Central memory CD8-positive, alpha-beta T cell (primary cell): ENCODE data around the gene USP54.
A peak's percentile ranks its signal among the peaks of the same experiment; 100 is the strongest.

ENCODE experiments used
- ATAC-seq: fragments of 150-1000 bp; cut with Tn5 transposase; replicated peaks from 2 replicates; pipeline ENCODE4 v1.10.0; 2022; ENCODE audit warnings: mild to moderate bottlenecking, moderate FRiP score, moderate number of reproducible peaks; ENCODE audit not compliant: poor library complexity, severe bottlenecking; ENCODE audit errors: extremely low read depth
- DNase-seq, 2 donors: peaks; one replicate each; pipeline ENCODE4 v3.0.0; 2021; ENCODE audit warnings: low spot score in 2 of 2
- H3K27ac Mint-ChIP-seq: one replicate; pipeline ENCODE4 v1.8.0; 2022; ENCODE audit warnings: low read depth, mild to moderate bottlenecking, moderate library complexity, mixed read lengths
- H3K27me3 Mint-ChIP-seq: one replicate; pipeline ENCODE4 v1.8.0; 2022; ENCODE audit warnings: mixed read lengths
- H3K36me3 Mint-ChIP-seq: one replicate; pipeline ENCODE4 v1.8.0; 2022; ENCODE audit warnings: mild to moderate bottlenecking, moderate library complexity, mixed read lengths; ENCODE audit not compliant: insufficient read depth
- H3K4me1 Mint-ChIP-seq: one replicate; pipeline ENCODE4 v1.8.0; 2022; ENCODE audit warnings: mixed read lengths
- H3K4me3 Mint-ChIP-seq: one replicate; pipeline ENCODE4 v1.8.0; 2022; ENCODE audit warnings: mild to moderate bottlenecking, moderate library complexity, mixed read lengths
- H3K9me3 Mint-ChIP-seq: one replicate; pipeline ENCODE4 v1.8.0; 2022; ENCODE audit warnings: mixed read lengths

Gene USP54

DNA sequence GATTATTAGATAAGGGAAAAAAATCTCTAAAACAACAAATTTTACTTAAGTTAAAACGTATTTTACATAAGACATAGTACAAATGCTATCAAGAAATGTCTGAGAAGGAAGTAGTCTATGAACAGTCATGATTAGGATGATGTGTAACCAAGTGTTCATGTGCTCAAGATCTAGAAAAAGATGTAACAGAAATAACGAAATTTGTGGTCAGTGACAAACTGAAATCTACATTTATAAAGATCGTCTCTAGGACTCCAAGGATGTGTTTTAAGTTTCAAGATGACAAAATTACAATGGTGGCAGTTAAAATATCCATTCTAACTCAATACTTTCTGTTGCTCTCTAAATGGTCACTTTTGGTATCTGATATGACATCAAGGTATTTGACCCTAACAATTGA is 112.5 kb downstream of the USP54 start:
- DNase-seq (no peak), ATAC-seq (peak; percentile 32)
- peak overlapping the region; percentile 71 for H3K27ac Mint-ChIP-seq
- peak overlapping the region; percentile 13 for H3K4me3 Mint-ChIP-seq
- H3K36me3 Mint-ChIP-seq = peaks cover 45% of the 10 kb centered on the region
- no peaks in the 10 kb centered on the region for H3K9me3 Mint-ChIP-seq
- no peaks in the 10 kb centered on the region for H3K27me3 Mint-ChIP-seq
- peaks cover 12% of the 10 kb centered on the region for H3K4me1 Mint-ChIP-seq

DNA sequence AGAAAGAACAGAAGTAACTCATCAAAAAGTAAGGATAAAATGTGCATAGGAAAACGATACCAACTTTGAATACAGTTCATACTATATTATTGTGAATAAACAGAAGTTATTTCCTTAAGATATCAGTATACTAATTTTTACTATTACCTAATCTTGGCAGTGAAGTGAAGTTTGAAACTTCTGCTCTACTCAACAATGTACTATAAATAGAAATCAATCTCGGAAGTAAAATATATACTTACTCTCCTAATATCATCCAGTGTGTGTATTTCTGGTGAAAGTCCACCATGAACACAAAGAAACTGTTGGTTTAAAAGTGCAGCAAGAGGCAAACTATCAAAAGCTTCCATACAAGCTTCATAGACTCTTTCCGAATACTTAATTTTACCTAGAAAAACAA is 119.9 kb downstream of the USP54 start:
- Mint-ChIP-seq H3K9me3 (no peaks in the 10 kb centered on the region), H3K4me3 (no peak overlapping the region), H3K4me1 (no peaks in the 10 kb centered on the region), H3K27me3 (no peaks in the 10 kb centered on the region), H3K36me3 (peaks cover 55% of the 10 kb centered on the region), H3K27ac (no peak overlapping the region)
- DNase-seq (no peak), ATAC-seq (no peak)

DNA sequence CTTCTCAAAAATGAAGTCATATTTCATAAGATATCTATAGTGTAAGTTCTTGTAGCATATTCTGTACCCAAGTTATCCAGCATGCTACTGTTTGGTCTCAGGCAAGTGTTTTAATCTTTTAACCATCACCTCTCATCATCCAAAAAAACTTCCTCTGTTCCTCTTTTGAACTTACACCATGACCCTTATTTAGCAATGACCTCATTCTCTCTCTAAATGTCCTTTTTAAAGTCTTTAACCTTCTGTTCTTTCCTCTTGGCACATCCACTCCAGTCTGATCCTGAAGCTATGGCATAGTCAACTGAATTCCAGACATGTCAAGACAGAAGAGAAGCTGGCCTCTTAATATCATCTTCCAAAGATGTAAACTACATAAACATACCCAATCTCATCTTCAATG is 121.6 kb downstream of the USP54 start:
- DNase-seq = no peak
- H3K4me3 Mint-ChIP-seq = no peak overlapping the region
- no peaks in the 10 kb centered on the region for H3K9me3 Mint-ChIP-seq
- H3K27ac Mint-ChIP-seq = peak overlapping the region; percentile 26
- H3K27me3 Mint-ChIP-seq = no peaks in the 10 kb centered on the region
- H3K36me3 Mint-ChIP-seq = peaks cover 56% of the 10 kb centered on the region
- ATAC-seq = no peak
- H3K4me1 Mint-ChIP-seq = no peaks in the 10 kb centered on the region

DNA sequence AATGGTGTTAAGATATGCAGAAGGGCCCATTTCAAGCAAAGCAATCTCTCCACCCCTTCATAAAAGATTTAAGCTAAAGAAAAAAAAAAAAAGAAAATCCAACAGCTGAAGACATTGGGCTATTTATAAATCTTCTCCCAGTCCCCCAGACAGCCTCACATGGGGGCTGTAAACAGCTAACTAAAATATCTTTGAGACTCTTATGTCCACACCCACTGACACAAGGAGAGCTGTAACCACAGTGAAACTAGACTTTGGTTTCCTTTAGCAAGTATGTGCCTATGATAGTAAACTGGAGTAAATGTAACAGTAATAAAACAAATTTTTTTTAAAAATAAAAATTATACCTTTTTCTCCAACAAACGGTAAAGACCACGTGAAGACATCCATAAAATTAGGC is 123.9 kb downstream of the USP54 start:
- H3K27me3 Mint-ChIP-seq = no peaks in the 10 kb centered on the region
- H3K4me1 Mint-ChIP-seq = no peaks in the 10 kb centered on the region
- peaks cover 50% of the 10 kb centered on the region for H3K36me3 Mint-ChIP-seq
- no peaks in the 10 kb centered on the region for H3K9me3 Mint-ChIP-seq
- no peak for ATAC-seq
- H3K4me3 Mint-ChIP-seq = no peak overlapping the region
- H3K27ac Mint-ChIP-seq = peak overlapping the region; percentile 67
- DNase-seq = no peak

DNA sequence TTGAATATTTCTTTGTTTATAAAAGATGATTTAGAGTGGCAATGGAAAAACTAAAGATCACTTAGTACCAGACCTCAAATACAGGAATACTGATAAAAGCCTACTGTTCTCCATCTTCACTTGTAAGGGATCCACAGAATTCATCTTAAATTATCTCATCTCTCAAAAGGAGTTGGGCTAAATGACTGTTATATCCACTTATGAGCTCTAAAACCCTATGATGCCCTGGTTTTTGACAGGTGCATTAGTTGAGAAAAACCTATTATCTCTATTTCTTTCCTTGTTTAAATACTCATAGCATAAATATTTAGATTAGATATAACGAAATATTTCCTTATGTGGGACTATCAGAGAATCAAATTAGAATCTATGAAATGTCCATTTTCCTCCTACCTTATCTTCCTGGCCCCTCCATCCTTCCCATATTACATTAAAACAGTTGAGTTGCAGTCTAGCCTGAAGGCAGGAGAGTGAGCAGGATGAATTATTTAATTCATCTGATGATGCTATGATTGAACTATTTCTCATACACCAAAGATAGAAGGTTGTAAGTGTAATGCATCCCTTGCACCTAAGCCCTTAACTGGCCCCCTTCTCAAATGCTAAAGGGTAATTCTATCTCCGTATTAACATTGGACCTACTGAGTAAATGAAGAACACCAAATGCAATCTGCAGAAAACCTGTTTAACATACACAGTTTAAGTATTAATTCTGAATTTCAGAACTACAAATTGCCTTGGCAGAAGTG is 125.0 kb downstream of the USP54 start:
- Mint-ChIP-seq H3K9me3 (no peaks in the 10 kb centered on the region), H3K4me1 (no peaks in the 10 kb centered on the region), H3K27ac (no peak overlapping the region), H3K36me3 (peaks cover 42% of the 10 kb centered on the region), H3K27me3 (no peaks in the 10 kb centered on the region), H3K4me3 (no peak overlapping the region)
- DNase-seq = no peak
- ATAC-seq = no peak

DNA sequence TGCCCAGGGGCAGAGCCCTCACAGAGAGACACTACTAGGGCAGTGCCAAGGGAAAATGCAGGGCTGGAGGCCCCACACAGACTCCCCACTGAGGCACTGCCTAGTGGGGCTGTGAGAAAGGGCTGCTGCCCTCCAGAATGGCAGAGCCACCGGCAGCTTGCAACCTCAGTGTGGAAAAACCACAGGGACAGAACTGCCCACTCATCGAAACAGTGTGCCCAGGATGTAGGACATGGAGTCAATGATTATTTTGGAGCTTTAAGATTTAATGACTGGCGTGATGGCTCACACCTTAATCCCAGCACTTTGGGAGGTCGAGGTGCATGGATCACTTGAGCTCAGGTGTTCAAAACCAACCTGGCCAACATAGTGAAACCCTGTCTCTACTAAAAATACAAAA is 130.2 kb downstream of the USP54 start:
- no peaks in the 10 kb centered on the region for H3K4me1 Mint-ChIP-seq
- H3K36me3 Mint-ChIP-seq = peaks cover 24% of the 10 kb centered on the region
- H3K27ac Mint-ChIP-seq = no peak overlapping the region
- H3K9me3 Mint-ChIP-seq = no peaks in the 10 kb centered on the region
- H3K27me3 Mint-ChIP-seq = no peaks in the 10 kb centered on the region
- H3K4me3 Mint-ChIP-seq = no peak overlapping the region
- ATAC-seq (no peak), DNase-seq (no peak)

DNA sequence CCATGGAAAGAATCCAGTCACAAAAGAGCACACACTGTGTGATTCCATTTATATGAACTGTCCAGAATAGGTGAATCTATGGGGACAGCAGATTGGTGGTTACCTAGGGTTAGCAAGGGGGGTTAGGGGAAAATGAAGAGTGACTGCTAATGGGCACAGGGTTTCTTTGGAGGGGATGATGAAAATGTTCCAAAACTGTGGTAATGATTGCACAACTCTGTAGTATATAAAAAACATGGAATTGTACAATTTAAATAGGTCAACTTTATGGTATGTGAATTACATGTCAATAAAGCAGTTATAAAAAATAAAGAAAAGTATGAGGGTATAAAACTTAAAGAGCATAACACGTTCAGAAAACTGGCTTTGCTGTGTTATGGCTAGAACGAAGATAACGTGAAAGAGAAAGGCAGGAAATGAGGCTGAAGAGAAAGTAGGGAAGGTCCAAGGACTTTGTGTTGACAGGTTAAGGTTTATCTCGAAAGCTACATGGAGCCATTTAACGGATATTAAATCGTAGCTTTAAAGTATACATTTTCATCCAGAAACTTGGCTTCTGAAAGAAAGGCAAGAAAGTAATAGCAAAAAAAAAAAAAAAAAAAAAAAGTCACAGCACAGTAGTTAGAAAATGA is 131.3 kb downstream of the USP54 start:
- Mint-ChIP-seq H3K4me1 (no peaks in the 10 kb centered on the region), H3K27me3 (no peaks in the 10 kb centered on the region), H3K36me3 (peaks cover 16% of the 10 kb centered on the region), H3K4me3 (no peak overlapping the region), H3K27ac (no peak overlapping the region), H3K9me3 (no peaks in the 10 kb centered on the region)
- no peak for ATAC-seq
- DNase-seq = no peak

DNA sequence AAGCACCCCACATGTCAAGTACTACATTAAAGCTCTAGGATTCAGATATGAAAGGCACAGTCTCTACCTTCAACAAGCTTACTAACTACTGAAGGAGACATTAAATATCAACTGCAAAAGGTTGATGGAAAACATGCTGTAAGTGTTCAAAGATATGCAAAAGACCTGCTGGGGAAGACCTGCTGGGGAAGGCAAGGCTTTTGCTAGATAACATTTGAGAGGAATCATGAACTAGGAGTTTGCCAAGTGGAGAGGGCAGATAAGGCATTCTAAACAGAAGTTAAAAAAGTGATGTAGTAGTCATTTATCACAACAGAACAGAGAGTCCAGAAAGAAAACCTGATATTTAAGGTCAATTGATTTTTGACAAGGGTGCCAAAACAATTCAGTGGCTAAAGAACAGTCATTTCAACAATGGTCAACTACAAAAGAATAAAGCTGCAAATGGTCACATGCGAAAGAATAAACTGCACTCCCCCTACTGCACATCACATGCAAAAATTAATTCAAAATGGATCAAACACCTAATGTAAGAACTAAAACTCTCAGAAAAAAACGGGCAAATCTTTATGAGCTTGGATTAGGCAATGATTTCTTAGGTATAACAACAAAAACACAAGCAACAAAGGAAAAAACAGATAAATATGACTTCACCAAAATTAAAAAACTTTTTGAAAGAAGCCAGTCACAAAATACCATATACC is 134.8 kb downstream of the USP54 start:
- no peaks in the 10 kb centered on the region for H3K27me3 Mint-ChIP-seq
- H3K27ac Mint-ChIP-seq = peak overlapping the region; percentile 29
- no peak for ATAC-seq
- no peak overlapping the region for H3K4me3 Mint-ChIP-seq
- no peak for DNase-seq
- peaks cover 17% of the 10 kb centered on the region for H3K36me3 Mint-ChIP-seq
- no peaks in the 10 kb centered on the region for H3K9me3 Mint-ChIP-seq
- H3K4me1 Mint-ChIP-seq = no peaks in the 10 kb centered on the region

DNA sequence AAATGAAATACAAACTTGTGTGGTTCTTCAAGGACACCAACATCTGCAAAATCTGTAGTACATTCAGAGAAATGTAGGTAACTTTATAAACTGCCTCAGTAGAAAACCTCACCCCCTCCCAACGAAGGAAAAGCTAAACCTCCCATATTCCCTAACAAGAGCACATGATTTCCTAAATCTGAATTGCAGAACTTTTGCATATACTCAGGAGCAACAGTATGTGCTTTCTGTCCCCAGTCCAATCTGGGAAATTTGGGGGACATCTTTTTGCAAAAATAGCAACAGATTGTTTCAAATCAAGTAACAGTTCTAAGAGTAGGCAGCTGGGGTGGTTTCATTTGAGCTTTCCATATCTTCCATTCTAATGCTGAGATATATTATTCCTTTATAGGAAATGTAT is 142.0 kb downstream of the USP54 start:
- H3K27me3 Mint-ChIP-seq = no peaks in the 10 kb centered on the region
- H3K27ac Mint-ChIP-seq = no peak overlapping the region
- ATAC-seq (no peak), DNase-seq (no peak)
- H3K4me3 Mint-ChIP-seq = no peak overlapping the region
- peaks cover 30% of the 10 kb centered on the region for H3K36me3 Mint-ChIP-seq
- no peaks in the 10 kb centered on the region for H3K4me1 Mint-ChIP-seq
- no peaks in the 10 kb centered on the region for H3K9me3 Mint-ChIP-seq

DNA sequence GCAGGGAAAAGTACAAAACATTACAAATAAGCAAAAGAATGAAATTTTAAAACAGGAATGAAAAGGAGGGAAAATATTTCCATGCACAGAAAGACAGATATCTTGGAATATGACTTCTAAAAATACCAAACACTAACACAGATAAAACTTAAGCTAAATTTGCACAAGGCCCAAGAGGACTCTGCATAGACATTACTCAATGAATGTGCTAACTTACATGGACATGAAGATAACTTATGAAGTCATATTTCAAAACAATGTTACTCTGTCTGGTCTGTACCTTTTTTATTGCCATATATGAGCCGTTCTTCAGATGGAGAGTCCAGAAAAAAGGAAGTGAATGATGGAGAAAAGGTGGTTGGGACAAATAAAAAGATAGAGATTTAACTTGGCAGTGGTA is 142.8 kb downstream of the USP54 start:
- DNase-seq = no peak
- no peaks in the 10 kb centered on the region for H3K4me1 Mint-ChIP-seq
- peaks cover 30% of the 10 kb centered on the region for H3K36me3 Mint-ChIP-seq
- no peak for ATAC-seq
- H3K27ac Mint-ChIP-seq = peak overlapping the region; percentile 27
- H3K27me3 Mint-ChIP-seq = no peaks in the 10 kb centered on the region
- H3K4me3 Mint-ChIP-seq = no peak overlapping the region
- H3K9me3 Mint-ChIP-seq = no peaks in the 10 kb centered on the region
